Measurements from ENCODE around the gene PPP1R37. TPM values are rescaled to one million over a fixed set of nuclear protein-coding genes. Genes with fewer than 3 reads are reported as not detected.
A peak's percentile ranks its signal among the peaks of the same experiment; 100 is the strongest.

Gene PPP1R37
- total and polyA plus RNA-seq, 2 donors (not counting 1 experiment from before 2014, with no cell fraction given), result 20.7 to 28.1 TPM

GRCh38 chr19:45119582-45119981 is 26.6 kb downstream of the PPP1R37 start:
- H3K4me2 ChIP-seq (replicated peaks; ENCODE audit: low read depth, low read length, poor library complexity, severe bottlenecking), result no peak overlapping the region
- Mint-ChIP-seq H3K4me3 (peak overlapping the region; percentile 13), H3K9me3 (ENCODE audit: insufficient read depth) (no peaks in the 10 kb centered on the region), H3K27me3 (no peaks in the 10 kb centered on the region), H3K4me1 (peaks cover 78% of the 10 kb centered on the region), H3K27ac (peak overlapping the region; percentile 65)
- peak overlapping the region in 1 of 2 donors; percentile 6 for H3K27ac ChIP-seq (ENCODE audit: low read length in 2 of 2)
- no peak overlapping the region for H2AFZ ChIP-seq (ENCODE audit: insufficient read depth, low read depth, low read length, poor library complexity, severe bottlenecking)
- ChIA-PET CTCF (interaction anchor here (0.7 to 1.4 kb wide), 3 partner anchors 12 to 27 kb away, joined by 3 to 6 read pairs (median 3); partner anchors contain the start of gene PPP1R37), POLR2A (interaction anchor here (1.2 to 1.6 kb wide), 2 partner anchors 16 to 27 kb away, joined by 4 to 7 read pairs; partner anchors contain the start of gene PPP1R37)
- ATAC-seq (ENCODE audit: low read depth), result no peak
- peaks cover 87% of the 10 kb centered on the region for H4K20me1 ChIP-seq (ENCODE audit: control insufficient read depth, insufficient read depth, low read length, poor library complexity, severe bottlenecking)
- intact Hi-C loops (cut with micrococcal nuclease), result no loop called here
- no peaks in the 10 kb centered on the region for H3K27me3 ChIP-seq (replicated peaks in 1 of 4; ENCODE audit: control extremely low read depth in 1 of 4, control insufficient read depth in 3 of 4, insufficient read depth in 4 of 4, low read length in 3 of 4)
- 100% methylated on average over 2 of the region's 6 CpGs for WGBS (ENCODE audit: insufficient coverage)
- no peak for DNase-seq
- no peak overlapping the region for H3K9ac ChIP-seq (ENCODE audit: low read length)
- no peak overlapping the region for H3K4me3 ChIP-seq (ENCODE audit: control extremely low read depth in 1 of 5, extremely low read depth in 1 of 5, insufficient read depth in 1 of 5, low read depth in 2 of 5, low read length in 4 of 5)
- H3K36me3 ChIP-seq (replicated peaks in 1 of 2; ENCODE audit: control extremely low read depth in 1 of 2, control insufficient read depth in 1 of 2, extremely low read depth in 1 of 2, insufficient read depth in 2 of 2, low read length in 1 of 2), result no peaks in the 10 kb centered on the region
- peaks cover 95% of the 10 kb centered on the region for H3K79me2 ChIP-seq (ENCODE audit: control insufficient read depth, insufficient read depth, low read length)
- H3K9me3 ChIP-seq (ENCODE audit: control extremely low read depth in 1 of 3, control insufficient read depth in 2 of 3, insufficient read depth in 1 of 3, low read length in 2 of 3), result no peaks in the 10 kb centered on the region
- TF ChIP-seq CTCF (IDR thresholded peaks at IDR 0.05), result no peak
- peaks cover 34 to 67% of the 10 kb centered on the region in 2 donors for H3K4me1 ChIP-seq (ENCODE audit: control insufficient read depth in 2 of 2, insufficient read depth in 2 of 2, low read length in 2 of 2)

- H3K4me2 ChIP-seq (replicated peaks; ENCODE audit: low read depth, low read length, poor library complexity, severe bottlenecking), result peak overlapping the region; percentile 6
- TF ChIP-seq EZH2 (IDR thresholded peaks at IDR 0.05; ENCODE audit: borderline replicate concordance, insufficient read depth, low read depth, low read length, poor library complexity, severe bottlenecking) (no peak), CTCF (IDR thresholded peaks at IDR 0.05) (no peak)
- H3K36me3 ChIP-seq (replicated peaks in 1 of 2; ENCODE audit: control extremely low read depth in 1 of 2, control insufficient read depth in 1 of 2, extremely low read depth in 1 of 2, insufficient read depth in 2 of 2, low read length in 1 of 2), result no peaks in the 10 kb centered on the region
- Mint-ChIP-seq H3K27me3 (no peaks in the 10 kb centered on the region), H3K4me1 (peaks cover 79% of the 10 kb centered on the region), H3K4me3 (no peak overlapping the region), H3K9me3 (ENCODE audit: insufficient read depth) (no peaks in the 10 kb centered on the region), H3K27ac (no peak overlapping the region)
- H3K27me3 ChIP-seq (replicated peaks in 1 of 4; ENCODE audit: control extremely low read depth in 1 of 4, control insufficient read depth in 3 of 4, insufficient read depth in 4 of 4, low read length in 3 of 4), result no peaks in the 10 kb centered on the region
- no peak overlapping the region for H3K9ac ChIP-seq (ENCODE audit: low read length)
- ATAC-seq (ENCODE audit: low read depth) (no peak), DNase-seq (no peak)
- 51% methylated on average over 11 of the region's 11 CpGs for WGBS (ENCODE audit: insufficient coverage)
- intact Hi-C loops (cut with micrococcal nuclease), result no loop called here
- no peak overlapping the region for H3K27ac ChIP-seq (ENCODE audit: low read length in 2 of 2)
- peaks cover 44 to 64% of the 10 kb centered on the region in 2 donors for H3K4me1 ChIP-seq (ENCODE audit: control insufficient read depth in 2 of 2, insufficient read depth in 2 of 2, low read length in 2 of 2)
- peaks cover 95% of the 10 kb centered on the region for H3K79me2 ChIP-seq (ENCODE audit: control insufficient read depth, insufficient read depth, low read length)
- H4K20me1 ChIP-seq (ENCODE audit: control insufficient read depth, insufficient read depth, low read length, poor library complexity, severe bottlenecking), result peaks cover 86% of the 10 kb centered on the region
- H3K9me3 ChIP-seq (ENCODE audit: control extremely low read depth in 1 of 3, control insufficient read depth in 2 of 3, insufficient read depth in 1 of 3, low read length in 2 of 3), result no peaks in the 10 kb centered on the region
- H3K4me3 ChIP-seq (ENCODE audit: control extremely low read depth in 1 of 5, extremely low read depth in 1 of 5, insufficient read depth in 1 of 5, low read depth in 2 of 5, low read length in 4 of 5), result no peak overlapping the region
- CTCF ChIA-PET, result no interaction called here
- POLR2A ChIA-PET, result no interaction called here
- H2AFZ ChIP-seq (ENCODE audit: insufficient read depth, low read depth, low read length, poor library complexity, severe bottlenecking), result no peak overlapping the region
Measured at GRCh38 chr19:45121827-45122345, 28.9 kb downstream of the PPP1R37 start.
